Activated T-cell treated with anti-CD3 and anti-CD28 coated beads, Interleukin-2, amount 50 U/mL, for 72 hours (primary cell): ENCODE measurements around the gene TAPT1. TPM values are rescaled to one million over a fixed set of nuclear protein-coding genes. Genes with fewer than 3 reads are reported as not detected.

ENCODE experiments used
- ATAC-seq, 2 donors: fragments of 150-1000 bp; cut with Tn5 transposase; replicated peaks in 1 of 2; 2 replicates each; pipeline ENCODE4 v1.10.0; 2021; ENCODE audit warnings: moderate library complexity in 2 of 2, mild to moderate bottlenecking in 1 of 2
- DNase-seq, 2 donors: peaks; one replicate each; pipeline ENCODE4 v3.0.0; 2021 to 2022; ENCODE audit warnings: mixed read lengths in 1 of 2
- H3K27ac Mint-ChIP-seq: one replicate; pipeline ENCODE4 v1.8.0; 2022; ENCODE audit warnings: mild to moderate bottlenecking, moderate library complexity, mixed read lengths
- H3K27me3 Mint-ChIP-seq: one replicate; pipeline ENCODE4 v1.8.0; 2022; ENCODE audit warnings: low read depth, mixed read lengths
- H3K36me3 Mint-ChIP-seq, 2 donors: one replicate each; pipeline ENCODE4 v1.8.0; 2022; ENCODE audit warnings: mixed read lengths in 2 of 2, mild to moderate bottlenecking in 1 of 2; ENCODE audit not compliant: insufficient read depth in 2 of 2
- H3K4me1 Mint-ChIP-seq: one replicate; pipeline ENCODE4 v1.8.0; 2022; ENCODE audit warnings: low read depth, mixed read lengths
- H3K4me3 Mint-ChIP-seq, 2 donors: one replicate each; pipeline ENCODE4 v1.8.0; 2022; ENCODE audit warnings: mild to moderate bottlenecking in 2 of 2, mixed read lengths in 2 of 2, moderate library complexity in 2 of 2
- H3K9me3 Mint-ChIP-seq, 2 donors: one replicate each; pipeline ENCODE4 v1.8.0; 2022; ENCODE audit warnings: mixed read lengths in 2 of 2
- total RNA-seq, 2 donors: library from RNA; stranded (reverse); gene quantifications; one replicate each; pipeline ENCODE4 v1.2.3, GENCODE V29; 2022

Gene TAPT1
- total RNA-seq, 2 donors from 2014 or later, result 58.6 to 65.3 TPM

DNA sequence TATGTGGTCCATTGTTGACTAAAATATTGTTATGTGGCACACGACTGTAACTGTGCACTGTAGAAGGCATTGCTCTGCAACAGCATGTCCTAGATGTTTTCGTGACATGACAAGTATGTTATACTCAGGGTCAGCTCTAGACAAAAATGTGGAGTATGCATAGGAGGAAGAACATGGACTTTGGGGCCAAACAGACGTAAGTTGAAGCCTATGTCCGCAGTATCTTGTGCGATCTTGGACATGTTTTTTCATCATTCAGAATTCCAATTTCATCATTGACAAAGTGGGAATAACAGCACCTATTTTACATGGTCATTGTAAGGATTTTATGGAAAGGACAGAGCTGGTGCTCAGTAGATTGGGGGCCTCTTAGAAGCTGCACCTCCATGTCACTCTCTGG lies 114.7 kb downstream of the TAPT1 start:
- DNase-seq, result no peak
- Mint-ChIP-seq H3K4me3 (no peak overlapping the region), H3K27me3 (peaks cover 11% of the 10 kb centered on the region), H3K9me3 (no peaks in the 10 kb centered on the region), H3K27ac (no peak overlapping the region), H3K36me3 (no peaks in the 10 kb centered on the region), H3K4me1 (no peaks in the 10 kb centered on the region)
- ATAC-seq, result no peak

DNA sequence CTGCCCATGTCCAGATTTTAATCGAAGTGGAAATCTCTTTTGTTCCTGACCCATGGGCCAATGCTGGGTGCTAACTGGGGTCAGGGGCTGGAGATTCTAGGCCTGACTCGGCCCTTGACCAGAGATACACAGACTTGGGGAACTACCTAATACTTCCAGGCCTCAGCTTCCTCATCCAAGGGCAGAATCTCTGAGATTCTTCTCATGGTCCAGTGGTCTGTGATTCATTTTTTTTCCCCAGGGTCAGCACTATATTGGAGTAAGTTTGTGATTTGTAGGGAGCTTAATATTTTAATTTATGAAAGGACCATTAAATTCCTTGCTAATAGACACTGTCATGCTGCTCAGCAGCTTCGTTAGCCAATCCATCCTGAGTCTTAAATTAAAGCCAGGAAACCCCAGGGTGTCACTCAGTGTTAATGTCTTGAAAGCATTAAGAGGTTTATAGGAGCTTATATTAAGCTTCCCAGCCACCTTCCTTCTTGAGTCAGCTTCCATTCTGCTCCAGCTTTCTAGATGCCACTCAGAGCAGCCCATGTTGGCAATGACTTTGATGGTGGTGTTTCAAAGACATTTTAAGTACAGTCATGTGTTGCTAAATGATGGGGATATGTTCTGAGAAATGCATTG lies 115.5 kb downstream of the TAPT1 start:
- H3K4me3 Mint-ChIP-seq, result no peak overlapping the region
- no peaks in the 10 kb centered on the region for H3K36me3 Mint-ChIP-seq
- peaks cover 11% of the 10 kb centered on the region for H3K27me3 Mint-ChIP-seq
- no peaks in the 10 kb centered on the region for H3K4me1 Mint-ChIP-seq
- ATAC-seq, result no peak
- H3K27ac Mint-ChIP-seq, result no peak overlapping the region
- H3K9me3 Mint-ChIP-seq, result no peaks in the 10 kb centered on the region
- no peak for DNase-seq

Other genes with a start within 250 kb of the TAPT1 start
- 1 to 10 TPM in 1 of 2 donors, under 1 TPM in 1; 0.22 to 1.6 TPM for gene PROM1, start 142.4 kb downstream of the TAPT1 start, total RNA-seq